K562 (cell line): ENCODE measurements around the gene SPAG4. TPM values are rescaled to one million over a fixed set of nuclear protein-coding genes. Genes with fewer than 3 reads are reported as not detected.

Experiments used
- HDAC3 ChIP-seq: fragments of 450-650 bp; IDR thresholded peaks from 2 replicates; pipeline ENCODE4 v1.6.1; 2018; ENCODE audit warnings: borderline replicate concordance, mild to moderate bottlenecking, moderate library complexity; ENCODE audit not compliant: partially characterized antibody
- HMG20B ChIP-seq: fragments of 250-450 bp; sonication (Bioruptor Pico); IDR thresholded peaks from 2 replicates; pipeline ENCODE4 v1.5.0; 2021; ENCODE audit warnings: mild to moderate bottlenecking
- HNRNPLL ChIP-seq: fragments of 200-400 bp; formaldehyde crosslinking; IDR thresholded peaks from 2 replicates; pipeline ENCODE4 v1.6.1; 2017; ENCODE audit warnings: low read length, low read depth, mild to moderate bottlenecking; ENCODE audit not compliant: poor library complexity, severe bottlenecking
- HOXB6 ChIP-seq: fragments of 250-450 bp; sonication (Bioruptor Pico); IDR thresholded peaks from 2 replicates; pipeline ENCODE4 v1.5.1; 2022; ENCODE audit warnings: mild to moderate bottlenecking, borderline replicate concordance
- KLF1 ChIP-seq: fragments of 450-650 bp; IDR thresholded peaks from 2 replicates; pipeline ENCODE4 v1.6.1; 2016; ENCODE audit warnings: missing genetic modification characterization, missing compliant biosample characterization
- MAFG ChIP-seq: fragments of 450-650 bp; conservative IDR thresholded peaks from 2 replicates; pipeline ENCODE4 v1.6.1; 2016; ENCODE audit warnings: missing genetic modification characterization, missing compliant biosample characterization
- MAFK ChIP-seq: IDR thresholded peaks from 2 replicates; pipeline ENCODE4 v1.6.1; 2011; ENCODE audit warnings: low read length, improper control_type of control experiment
- MCM3 ChIP-seq: fragments of 450-650 bp; IDR thresholded peaks from 2 replicates; pipeline ENCODE4 v1.6.1; 2016
- MEIS2 ChIP-seq: fragments of 450-650 bp; IDR thresholded peaks from 2 replicates; pipeline ENCODE4 v1.6.1; 2014; ENCODE audit warnings: mild to moderate bottlenecking; ENCODE audit not compliant: partially characterized antibody
- MTA1 ChIP-seq: fragments of 450-650 bp; IDR thresholded peaks from 2 replicates; pipeline ENCODE4 v1.6.1; 2017; ENCODE audit warnings: borderline replicate concordance
- NCOA4 ChIP-seq: fragments of 450-650 bp; IDR thresholded peaks from 2 replicates; pipeline ENCODE4 v1.6.1; 2018; ENCODE audit warnings: mild to moderate bottlenecking; ENCODE audit not compliant: partially characterized antibody
- NFIC ChIP-seq: fragments of 450-650 bp; IDR thresholded peaks from 2 replicates; pipeline ENCODE4 v1.6.1; 2017; ENCODE audit warnings: mild to moderate bottlenecking, inconsistent platforms
- NONO ChIP-seq, 2 experiments: fragments of 200-400 bp in 1 of 2; fragments of 450-650 bp in 1 of 2; formaldehyde crosslinking in 1 of 2; IDR thresholded peaks; 2 replicates each; pipeline ENCODE4 v1.6.1; 2017; ENCODE audit warnings: low read depth in 2 of 2, mild to moderate bottlenecking in 2 of 2, moderate library complexity in 2 of 2, low read length in 1 of 2
- NR3C1 ChIP-seq: sonication (generic); formaldehyde crosslinking; IDR thresholded peaks from 2 replicates; pipeline ENCODE4 v1.8.1; 2022; ENCODE audit warnings: missing genetic modification reagents
- PRPF4 ChIP-seq: fragments of 200-400 bp; formaldehyde crosslinking; IDR thresholded peaks from one replicate; pipeline ENCODE4 v1.6.1; 2017; ENCODE audit warnings: low read length, low read depth, mild to moderate bottlenecking; ENCODE audit not compliant: insufficient read depth, poor library complexity, severe bottlenecking
- SETDB1 ChIP-seq: IDR thresholded peaks from one replicate; pipeline ENCODE4 v1.6.1; 2012; ENCODE audit warnings: low read length, control low read depth, inconsistent platforms
- SREBF1 ChIP-seq: fragments of 150-350 bp; IDR thresholded peaks from 2 replicates; pipeline ENCODE4 v1.6.1; 2014; ENCODE audit warnings: antibody characterized with exemption, low read depth, low read length, borderline replicate concordance
- TAF7 ChIP-seq: fragments of 450-650 bp; IDR thresholded peaks from 2 replicates; pipeline ENCODE4 v1.6.1; 2016; ENCODE audit warnings: missing genetic modification characterization, missing compliant biosample characterization
- TAL1 ChIP-seq: fragments of 450-650 bp; IDR thresholded peaks from 2 replicates; pipeline ENCODE4 v1.6.1; 2016; ENCODE audit warnings: mild to moderate bottlenecking
- TCF7 ChIP-seq: sonication (generic); IDR thresholded peaks from 2 replicates; pipeline ENCODE4 v1.6.1; 2016; ENCODE audit warnings: antibody characterized with exemption, borderline replicate concordance
- TEAD2 ChIP-seq: fragments of 450-650 bp; IDR thresholded peaks from 2 replicates; pipeline ENCODE4 v1.6.1; 2016; ENCODE audit warnings: missing genetic modification characterization, control low read depth, missing compliant biosample characterization
- THRAP3 ChIP-seq: fragments of 450-650 bp; IDR thresholded peaks from 2 replicates; pipeline ENCODE4 v1.6.1; 2016; ENCODE audit warnings: mild to moderate bottlenecking, inconsistent platforms, borderline replicate concordance
- ZBTB2 ChIP-seq: fragments of 450-650 bp; IDR thresholded peaks from 2 replicates; pipeline ENCODE4 v1.6.1; 2016; ENCODE audit warnings: antibody characterized with exemption
- ZNF165 ChIP-seq: fragments of 250-450 bp; sonication (Bioruptor Pico); IDR thresholded peaks from 2 replicates; pipeline ENCODE4 v1.4.0; 2020; ENCODE audit warnings: borderline replicate concordance
- ZNF699 ChIP-seq: fragments of 250-450 bp; sonication (Bioruptor Pico); IDR thresholded peaks from 2 replicates; pipeline ENCODE4 v1.8.0; 2021; ENCODE audit warnings: mild to moderate bottlenecking, moderate library complexity; ENCODE audit not compliant: insufficient replicate concordance
- polyA plus RNA-seq, 8 experiments: library from polyadenylated mRNA; depleted of rRNA in 4 of 8; stranded (reverse) in 5 of 8; unstranded in 3 of 8; fragments of >200 nt; fragmentation: Nextera tagmentation in 2 of 8; fragmentation: Illumina TruSeq in 1 of 8; extraction: Ambion mirVana in 2 of 8; extraction: Trizol in 1 of 8; gene quantifications; 2 replicates each; pipeline versions ENCODE4 v1.2.1 to v1.2.3, GENCODE V29; 2011 to 2014; ENCODE audit warnings: inconsistent platforms in 1 of 8, missing spikeins in 1 of 8
- total RNA-seq, 7 experiments: library from RNA; depleted of rRNA in 6 of 7; stranded (reverse); fragments of >200 nt in 6 of 7; fragmentation: Illumina TruSeq in 2 of 7; extraction: Trizol in 2 of 7; gene quantifications; 2 replicates each; pipeline versions ENCODE4 v1.2.1 to v1.2.3, GENCODE V29; 2011 to 2021; ENCODE audit warnings: low replicate concordance in 1 of 7
- TF ChIP-seq, protein P1 (sequence below): fragments of 450-650 bp; IDR thresholded peaks from 2 replicates; pipeline ENCODE4 v1.6.1; 2016
- TF ChIP-seq, protein P2 (sequence below): fragments of 250-450 bp; sonication (Bioruptor Pico); IDR thresholded peaks from 2 replicates; pipeline ENCODE4 v1.8.0; 2022; ENCODE audit warnings: inconsistent platforms, mild to moderate bottlenecking, moderate library complexity, borderline replicate concordance

The SPAG4 gene
- total and polyA plus RNA-seq, 9 of the 15 experiments (the other 6 are each of a cell fraction or from before 2014, with no cell fraction given): 1.6 to 11.4 (median 4.6) TPM

- TF ChIP-seq MAFG (tag) (no peak), NCOA4 (no peak), TAF7 (no peak), SETDB1 (no peak), KLF1 (tag) (no peak), NONO (IDR thresholded peaks at IDR 0.05; ENCODE audit: low read depth in 2 of 2, low read length in 1 of 2) (peak in 1 of 2 experiments; percentile 47; a peak in 1 of 4 replicates), MTA1 (no peak), TAL1 (no peak), HDAC3 (no peak), HNRNPLL (peak; percentile 71), MEIS2 (no peak), NFIC (no peak), ZBTB2 (no peak), TCF7 (no peak), MAFK (no peak), HOXB6 (CRISPR knock-in tag) (no peak), NR3C1 (CRISPR knock-in tag) (peak; percentile 90), ZNF165 (CRISPR knock-in tag) (no peak), SREBF1 (no peak), TEAD2 (no peak), MCM3 (no peak), ZNF699 (CRISPR knock-in tag) (no peak), PRPF4 (no peak), HMG20B (no peak), THRAP3 (no peak)
- TF ChIP-seq, protein P1, sequence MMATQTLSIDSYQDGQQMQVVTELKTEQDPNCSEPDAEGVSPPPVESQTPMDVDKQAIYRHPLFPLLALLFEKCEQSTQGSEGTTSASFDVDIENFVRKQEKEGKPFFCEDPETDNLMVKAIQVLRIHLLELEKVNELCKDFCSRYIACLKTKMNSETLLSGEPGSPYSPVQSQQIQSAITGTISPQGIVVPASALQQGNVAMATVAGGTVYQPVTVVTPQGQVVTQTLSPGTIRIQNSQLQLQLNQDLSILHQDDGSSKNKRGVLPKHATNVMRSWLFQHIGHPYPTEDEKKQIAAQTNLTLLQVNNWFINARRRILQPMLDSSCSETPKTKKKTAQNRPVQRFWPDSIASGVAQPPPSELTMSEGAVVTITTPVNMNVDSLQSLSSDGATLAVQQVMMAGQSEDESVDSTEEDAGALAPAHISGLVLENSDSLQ: no peak
- TF ChIP-seq, protein P2, sequence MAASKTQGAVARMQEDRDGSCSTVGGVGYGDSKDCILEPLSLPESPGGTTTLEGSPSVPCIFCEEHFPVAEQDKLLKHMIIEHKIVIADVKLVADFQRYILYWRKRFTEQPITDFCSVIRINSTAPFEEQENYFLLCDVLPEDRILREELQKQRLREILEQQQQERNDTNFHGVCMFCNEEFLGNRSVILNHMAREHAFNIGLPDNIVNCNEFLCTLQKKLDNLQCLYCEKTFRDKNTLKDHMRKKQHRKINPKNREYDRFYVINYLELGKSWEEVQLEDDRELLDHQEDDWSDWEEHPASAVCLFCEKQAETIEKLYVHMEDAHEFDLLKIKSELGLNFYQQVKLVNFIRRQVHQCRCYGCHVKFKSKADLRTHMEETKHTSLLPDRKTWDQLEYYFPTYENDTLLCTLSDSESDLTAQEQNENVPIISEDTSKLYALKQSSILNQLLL (CRISPR knock-in tag): no peak
Measured at GRCh38 chr20:35600993-35601973, 14.3 kb upstream of the SPAG4 start (continued).
